OCI-LY7 (cell line): ENCODE measurements around the gene ARL15. TPM values are rescaled to one million over a fixed set of nuclear protein-coding genes. Genes with fewer than 3 reads are reported as not detected.

Experiments
- BruUV-seq: library from RNA; stranded (reverse); fragments of 400-500 nt; replicated peaks from 2 replicates; lab custom pipeline; 2021; lab: Mats Ljungman, UMichigan
- CTCF ChIA-PET: fragments of 300-600 bp; sonication (Branson Sonifier 250); formaldehyde crosslinking; loops from one replicate; lab custom pipeline; 2022; ENCODE audit warnings: antibody characterized with exemption; ENCODE audit not compliant: unreplicated experiment; lab: Charles Lee
- POLR2A ChIA-PET: fragments of 300-600 bp; sonication (Branson Sonifier 250); formaldehyde crosslinking; loops from one replicate; lab custom pipeline; 2022; ENCODE audit warnings: antibody characterized with exemption; lab: Charles Lee
- DNase-seq: peaks from one replicate; pipeline ENCODE4 v3.0.0-alpha.2; 2015; ENCODE audit warnings: low spot score
- H2AFZ ChIP-seq: fragments of 200-600 bp; sonication (generic), shearing (Covaris generic); 2 replicates; pipeline ENCODE4 v1.6.1; 2014; ENCODE audit warnings: mild to moderate bottlenecking, antibody characterized with exemption, low read length, moderate library complexity
- H3K27ac ChIP-seq: fragments of 200-600 bp; sonication (generic); 2 replicates; pipeline ENCODE4 v1.5.1; 2014; ENCODE audit warnings: mixed run types, low read depth, mild to moderate bottlenecking, moderate library complexity, low read length, inconsistent platforms; ENCODE audit not compliant: poor library complexity, severe bottlenecking
- H3K36me3 ChIP-seq: fragments of 200-600 bp; sonication (generic); 2 replicates; pipeline ENCODE4 v1.6.1; 2014; ENCODE audit warnings: mild to moderate bottlenecking, antibody characterized with exemption, low read length, moderate library complexity, mixed read lengths; ENCODE audit not compliant: insufficient read depth
- H3K4me1 ChIP-seq: fragments of 200-600 bp; sonication (generic); 2 replicates; pipeline ENCODE4 v1.5.1; 2014; ENCODE audit warnings: mild to moderate bottlenecking, low read length; ENCODE audit not compliant: insufficient read depth, poor library complexity, severe bottlenecking
- H3K4me2 ChIP-seq: fragments of 200-600 bp; sonication (generic); 2 replicates; pipeline ENCODE4 v1.6.1; 2014; ENCODE audit warnings: mild to moderate bottlenecking, low read length
- H3K4me3 ChIP-seq: fragments of 200-600 bp; sonication (generic); 2 replicates; pipeline ENCODE4 v1.5.1; 2014; ENCODE audit warnings: mild to moderate bottlenecking, low read depth, low read length; ENCODE audit not compliant: poor library complexity, severe bottlenecking
- H3K79me2 ChIP-seq: fragments of 200-600 bp; sonication (generic); 2 replicates; pipeline ENCODE4 v1.6.1; 2016; ENCODE audit warnings: low read depth, mild to moderate bottlenecking, low read length, moderate library complexity, mixed read lengths; ENCODE audit not compliant: insufficient read depth
- H3K9me2 ChIP-seq: fragments of 200-600 bp; sonication (generic); 2 replicates; pipeline ENCODE4 v1.6.1; 2016; ENCODE audit warnings: mild to moderate bottlenecking, low read length, mixed read lengths; ENCODE audit not compliant: insufficient read depth
- H3K9me3 ChIP-seq: fragments of 200-600 bp; sonication (generic); 2 replicates; pipeline ENCODE4 v1.6.1; 2014; ENCODE audit warnings: mild to moderate bottlenecking, mixed run types, low read length, mixed read lengths
- H4K20me1 ChIP-seq: fragments of 200-600 bp; sonication (generic); 2 replicates; pipeline ENCODE4 v1.6.1; 2014; ENCODE audit warnings: mild to moderate bottlenecking, antibody characterized with exemption, low read length, moderate library complexity, mixed read lengths; ENCODE audit not compliant: insufficient read depth
- EZH2phosphoT487 ChIP-seq: fragments of 200-600 bp; sonication (generic); IDR thresholded peaks from 2 replicates; pipeline ENCODE4 v1.6.1; 2018; ENCODE audit warnings: low read depth, borderline replicate concordance, mild to moderate bottlenecking, mixed run types, antibody characterized with exemption, low read length, moderate library complexity, mixed read lengths
- intact Hi-C: fragments of 100-400 bp; cut with micrococcal nuclease; formaldehyde crosslinking; loops from one replicate; pipeline ENCODE4 v1.10.0; 2022; ENCODE audit not compliant: unreplicated experiment
- total RNA-seq, 2 experiments: library from RNA; depleted of rRNA in 1 of 2; stranded (reverse); fragments of >200 nt in 1 of 2; shearing (Covaris generic) in 1 of 2; gene quantifications; 2 replicates each; pipeline ENCODE4 v1.2.3, GENCODE V29; 2014 to 2022
- TF ChIP-seq, protein P1 (sequence below): fragments of 200-600 bp; sonication (generic); conservative IDR thresholded peaks from 2 replicates; pipeline ENCODE4 v1.5.1; 2014; ENCODE audit warnings: mild to moderate bottlenecking, antibody characterized with exemption, low read length, moderate library complexity, mixed read lengths

ARL15 gene
- total RNA-seq, 2 experiments from 2014 or later = 18.8 to 24.4 TPM

DNA sequence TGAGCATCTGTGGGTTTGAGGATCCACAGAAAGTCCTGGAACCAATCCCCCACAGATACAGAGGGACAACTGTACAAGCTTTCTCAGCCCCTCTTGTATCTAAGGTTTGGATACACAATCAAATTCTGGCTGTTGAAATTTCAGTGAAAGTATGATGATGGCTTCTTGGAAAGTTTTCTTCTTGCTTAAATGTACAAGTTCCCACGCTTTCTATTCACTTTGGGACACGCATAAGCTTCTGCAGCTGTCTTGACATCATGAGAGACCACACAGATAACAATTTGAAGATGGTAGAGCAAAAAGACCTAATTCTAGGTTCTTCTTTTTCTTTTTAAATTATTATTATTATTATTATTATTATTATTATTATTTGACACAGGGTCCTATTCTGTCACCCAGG, 31.6 kb upstream of the ARL15 start:
- H3K4me2 ChIP-seq = no peak overlapping the region
- H4K20me1 ChIP-seq = no peaks in the 10 kb centered on the region
- no peak for DNase-seq
- H3K27ac ChIP-seq = no peak overlapping the region
- H3K9me2 ChIP-seq = no peaks in the 10 kb centered on the region
- BruUV-seq = no TSS peak
- TF ChIP-seq EZH2phosphoT487 = no peak
- TF ChIP-seq, protein P1, sequence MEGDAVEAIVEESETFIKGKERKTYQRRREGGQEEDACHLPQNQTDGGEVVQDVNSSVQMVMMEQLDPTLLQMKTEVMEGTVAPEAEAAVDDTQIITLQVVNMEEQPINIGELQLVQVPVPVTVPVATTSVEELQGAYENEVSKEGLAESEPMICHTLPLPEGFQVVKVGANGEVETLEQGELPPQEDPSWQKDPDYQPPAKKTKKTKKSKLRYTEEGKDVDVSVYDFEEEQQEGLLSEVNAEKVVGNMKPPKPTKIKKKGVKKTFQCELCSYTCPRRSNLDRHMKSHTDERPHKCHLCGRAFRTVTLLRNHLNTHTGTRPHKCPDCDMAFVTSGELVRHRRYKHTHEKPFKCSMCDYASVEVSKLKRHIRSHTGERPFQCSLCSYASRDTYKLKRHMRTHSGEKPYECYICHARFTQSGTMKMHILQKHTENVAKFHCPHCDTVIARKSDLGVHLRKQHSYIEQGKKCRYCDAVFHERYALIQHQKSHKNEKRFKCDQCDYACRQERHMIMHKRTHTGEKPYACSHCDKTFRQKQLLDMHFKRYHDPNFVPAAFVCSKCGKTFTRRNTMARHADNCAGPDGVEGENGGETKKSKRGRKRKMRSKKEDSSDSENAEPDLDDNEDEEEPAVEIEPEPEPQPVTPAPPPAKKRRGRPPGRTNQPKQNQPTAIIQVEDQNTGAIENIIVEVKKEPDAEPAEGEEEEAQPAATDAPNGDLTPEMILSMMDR = no peak
- intact Hi-C loops = no loop called here
- no peaks in the 10 kb centered on the region for H3K4me1 ChIP-seq
- CTCF ChIA-PET = no interaction called here
- H3K36me3 ChIP-seq = no peaks in the 10 kb centered on the region
- POLR2A ChIA-PET = interaction anchor here (0.5 kb wide), 1 partner anchor 84 kb away, joined by 3 read pairs; no protein-coding TSS in a partner anchor
- peaks cover 6% of the 10 kb centered on the region; the same call in 1 of the 2 replicates for H3K9me3 ChIP-seq
- no peaks in the 10 kb centered on the region for H3K79me2 ChIP-seq
- H2AFZ ChIP-seq = no peak overlapping the region
- no peak overlapping the region for H3K4me3 ChIP-seq

DNA sequence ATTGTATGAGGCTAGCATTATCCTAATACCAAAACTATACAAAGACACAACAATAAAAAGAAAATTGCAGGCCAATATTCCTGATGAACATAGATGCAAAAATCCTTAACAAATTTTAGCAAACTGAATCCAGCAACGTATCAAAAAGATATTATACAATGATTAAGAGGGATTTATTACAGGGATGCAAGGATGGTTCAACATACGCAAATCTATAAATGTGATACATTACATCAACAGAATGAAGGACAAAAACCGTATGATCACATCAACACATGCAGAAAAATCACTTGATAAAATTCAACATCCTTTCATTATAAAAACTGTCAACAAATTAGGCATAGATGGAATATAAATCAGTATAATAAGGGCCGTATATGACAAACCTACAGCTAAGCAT, 27.1 kb upstream of the ARL15 start:
- H3K9me2 ChIP-seq = no peaks in the 10 kb centered on the region
- ChIA-PET POLR2A (interaction anchor here (0.6 kb wide), 1 partner anchor 891 kb away, joined by 3 read pairs; no protein-coding TSS in a partner anchor), CTCF (no interaction called here)
- H3K4me2 ChIP-seq = no peak overlapping the region
- H4K20me1 ChIP-seq = no peaks in the 10 kb centered on the region
- TF ChIP-seq EZH2phosphoT487 = no peak
- TF ChIP-seq, protein P1 = no peak
- no TSS peak for BruUV-seq
- H3K79me2 ChIP-seq = no peaks in the 10 kb centered on the region
- no peak overlapping the region for H3K4me3 ChIP-seq
- H2AFZ ChIP-seq = no peak overlapping the region
- H3K9me3 ChIP-seq = no peaks in the 10 kb centered on the region
- no peak overlapping the region for H3K27ac ChIP-seq
- DNase-seq = no peak
- no peaks in the 10 kb centered on the region for H3K36me3 ChIP-seq
- no peaks in the 10 kb centered on the region for H3K4me1 ChIP-seq
- intact Hi-C loops = no loop called here

DNA sequence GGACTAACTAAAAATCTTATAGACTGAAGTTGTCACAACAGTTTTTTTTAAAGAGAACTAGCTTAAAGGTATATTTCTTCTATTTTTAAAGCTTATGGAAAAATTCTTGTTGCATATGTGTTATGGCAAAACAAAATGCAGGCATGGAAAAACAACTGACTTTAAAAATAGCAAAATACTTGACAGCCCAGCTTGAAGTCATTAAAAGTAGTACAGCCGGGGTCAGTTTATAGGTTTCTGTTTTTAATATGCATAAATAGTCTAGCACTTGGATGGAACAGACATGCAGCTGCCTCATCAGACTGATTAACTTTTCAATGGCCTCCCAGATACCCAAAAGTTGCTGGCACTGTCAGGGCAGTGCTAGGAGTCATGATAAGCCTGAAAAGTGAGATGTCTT, 22.3 kb upstream of the ARL15 start:
- no peak for DNase-seq
- H3K4me2 ChIP-seq = no peak overlapping the region
- no peak overlapping the region for H3K27ac ChIP-seq
- no peaks in the 10 kb centered on the region for H3K79me2 ChIP-seq
- no peaks in the 10 kb centered on the region for H3K9me2 ChIP-seq
- H3K4me1 ChIP-seq = no peaks in the 10 kb centered on the region
- intact Hi-C loops = no loop called here
- no peak overlapping the region for H3K4me3 ChIP-seq
- H2AFZ ChIP-seq = no peak overlapping the region
- H3K9me3 ChIP-seq = no peaks in the 10 kb centered on the region
- no peaks in the 10 kb centered on the region for H3K36me3 ChIP-seq
- TF ChIP-seq, protein P1 = no peak
- no peak for TF ChIP-seq EZH2phosphoT487
- ChIA-PET POLR2A (no interaction called here), CTCF (no interaction called here)
- no TSS peak for BruUV-seq
- H4K20me1 ChIP-seq = no peaks in the 10 kb centered on the region
